Cardiac fibroblast (primary cell): ENCODE measurements around the gene PSMB7.

Experiments
- DNase-seq, 2 donors: peaks; one replicate each; pipeline versions ENCODE4 v3.0.0 to v3.0.0-alpha.2; 2010; ENCODE audit warnings: low read depth in 2 of 2
- H3K4me3 ChIP-seq, 2 donors: replicated peaks in 1 of 2; 1 replicate in 1 of 2; 2 replicates in 1 of 2; pipeline ENCODE4 v1.5.1; 2011; ENCODE audit warnings: low read depth in 2 of 2, low read length in 2 of 2, mild to moderate bottlenecking in 2 of 2, moderate library complexity in 1 of 2
- TF ChIP-seq, protein P1 (sequence below): IDR thresholded peaks from one replicate; pipeline ENCODE4 v1.5.1; 2011; ENCODE audit warnings: low read depth, mild to moderate bottlenecking, low read length, inconsistent platforms

Gene PSMB7

DNA sequence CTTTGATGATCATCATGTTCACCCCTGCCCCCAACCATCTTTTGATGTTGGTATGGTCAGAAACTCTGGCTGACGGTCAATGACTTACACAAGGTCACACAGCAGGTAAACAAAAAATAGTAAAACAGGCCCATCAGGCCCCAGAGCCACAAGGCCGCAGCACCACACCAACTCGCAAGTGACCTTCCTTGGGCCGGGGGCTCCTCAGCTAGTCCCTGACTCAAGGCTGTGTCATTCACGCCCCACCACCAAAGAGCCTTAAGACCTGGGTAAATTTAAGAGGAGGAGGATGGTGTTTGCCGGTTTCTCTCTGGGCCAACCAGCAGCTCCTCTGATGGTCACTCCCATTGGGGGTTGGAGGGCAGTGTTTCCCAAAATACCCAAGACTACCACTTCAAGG lies 55.8 kb downstream of the PSMB7 start:
- no peak overlapping the region for H3K4me3 ChIP-seq
- no peak for DNase-seq
- TF ChIP-seq, protein P1, sequence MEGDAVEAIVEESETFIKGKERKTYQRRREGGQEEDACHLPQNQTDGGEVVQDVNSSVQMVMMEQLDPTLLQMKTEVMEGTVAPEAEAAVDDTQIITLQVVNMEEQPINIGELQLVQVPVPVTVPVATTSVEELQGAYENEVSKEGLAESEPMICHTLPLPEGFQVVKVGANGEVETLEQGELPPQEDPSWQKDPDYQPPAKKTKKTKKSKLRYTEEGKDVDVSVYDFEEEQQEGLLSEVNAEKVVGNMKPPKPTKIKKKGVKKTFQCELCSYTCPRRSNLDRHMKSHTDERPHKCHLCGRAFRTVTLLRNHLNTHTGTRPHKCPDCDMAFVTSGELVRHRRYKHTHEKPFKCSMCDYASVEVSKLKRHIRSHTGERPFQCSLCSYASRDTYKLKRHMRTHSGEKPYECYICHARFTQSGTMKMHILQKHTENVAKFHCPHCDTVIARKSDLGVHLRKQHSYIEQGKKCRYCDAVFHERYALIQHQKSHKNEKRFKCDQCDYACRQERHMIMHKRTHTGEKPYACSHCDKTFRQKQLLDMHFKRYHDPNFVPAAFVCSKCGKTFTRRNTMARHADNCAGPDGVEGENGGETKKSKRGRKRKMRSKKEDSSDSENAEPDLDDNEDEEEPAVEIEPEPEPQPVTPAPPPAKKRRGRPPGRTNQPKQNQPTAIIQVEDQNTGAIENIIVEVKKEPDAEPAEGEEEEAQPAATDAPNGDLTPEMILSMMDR, result no peak

DNA sequence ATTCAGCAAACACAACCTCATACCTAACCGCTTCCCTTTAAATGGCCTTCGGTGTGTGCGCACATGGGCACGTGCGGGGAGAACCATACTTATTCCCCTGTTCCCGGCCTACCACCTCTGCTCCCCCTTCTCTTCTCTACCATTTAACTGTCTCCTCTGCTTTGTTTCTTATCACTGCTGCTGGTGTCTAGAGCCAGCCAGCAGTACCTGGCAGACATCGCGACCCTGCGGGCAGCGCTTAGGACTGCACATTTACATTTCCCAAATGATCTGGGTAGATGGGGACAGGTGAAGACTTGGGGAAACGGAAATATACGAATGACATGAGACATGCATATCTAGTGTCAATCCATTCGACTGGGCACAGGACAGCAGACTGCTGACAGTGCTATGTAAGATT lies 56.6 kb downstream of the PSMB7 start:
- no peak overlapping the region for H3K4me3 ChIP-seq
- TF ChIP-seq, protein P1, result no peak
- no peak for DNase-seq

DNA sequence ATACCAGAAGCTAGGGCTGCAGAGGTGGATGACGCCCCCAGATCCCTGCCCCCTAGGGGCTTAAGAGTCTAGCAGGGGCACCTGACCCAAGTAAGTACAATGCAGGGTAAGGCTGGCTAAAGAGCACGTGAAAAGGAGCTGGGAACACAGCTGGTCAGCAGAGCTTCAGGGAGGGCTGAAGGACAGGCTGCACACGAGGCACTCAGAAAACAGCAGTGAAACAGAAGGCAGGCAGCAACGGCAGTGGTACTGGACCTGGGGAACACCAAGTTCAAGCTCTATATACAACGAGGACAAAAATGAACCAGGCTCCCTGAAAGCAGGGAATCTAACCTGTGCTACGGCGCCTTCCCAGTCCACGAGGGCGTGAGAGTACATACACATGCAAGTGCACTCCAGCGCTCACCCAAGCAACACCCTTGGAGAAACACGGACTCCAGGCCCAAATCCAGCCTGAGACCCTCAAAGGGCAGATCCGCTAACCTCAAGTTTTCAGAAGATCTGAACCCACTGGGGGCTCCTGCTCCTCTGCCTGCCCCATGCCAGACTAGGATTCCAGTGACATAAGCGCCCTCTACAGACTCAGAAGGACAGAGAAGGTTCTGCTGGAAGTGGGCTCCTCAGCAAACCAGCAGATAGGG lies 57.4 kb downstream of the PSMB7 start:
- DNase-seq, result no peak
- no peak overlapping the region for H3K4me3 ChIP-seq
- TF ChIP-seq, protein P1, result peak; percentile 19

DNA sequence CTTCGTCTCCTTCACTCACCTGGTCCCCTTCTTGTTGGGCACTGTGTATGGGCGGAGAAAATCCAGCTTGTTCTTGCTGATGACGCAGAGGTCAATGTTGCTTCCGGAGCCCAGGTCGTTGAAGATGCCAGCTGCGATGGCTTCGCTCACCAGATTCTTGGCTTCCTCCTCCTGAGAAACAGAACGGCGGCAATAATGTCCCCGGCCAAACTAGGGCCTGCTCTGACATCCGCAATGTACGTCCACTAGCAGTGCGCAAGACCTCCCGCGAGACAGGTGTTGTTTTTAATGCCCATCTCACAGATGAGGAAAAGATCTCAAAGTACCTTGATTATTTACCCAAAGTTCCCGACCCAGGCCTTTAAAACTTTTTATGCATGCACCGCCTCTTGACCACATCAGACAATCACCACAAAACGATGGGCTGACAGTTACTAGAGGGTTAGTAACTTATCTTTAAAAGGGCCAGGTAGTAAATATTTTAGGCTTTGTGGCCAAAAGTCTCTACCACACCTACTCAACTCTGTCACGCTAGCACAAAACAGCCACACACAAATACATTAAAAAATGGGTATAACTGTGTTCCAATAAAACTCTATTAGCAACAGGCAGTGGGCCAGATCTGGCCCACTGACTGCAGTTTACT lies 58.4 kb downstream of the PSMB7 start:
- H3K4me3 ChIP-seq, result no peak overlapping the region
- TF ChIP-seq, protein P1, result no peak
- DNase-seq, result no peak

DNA sequence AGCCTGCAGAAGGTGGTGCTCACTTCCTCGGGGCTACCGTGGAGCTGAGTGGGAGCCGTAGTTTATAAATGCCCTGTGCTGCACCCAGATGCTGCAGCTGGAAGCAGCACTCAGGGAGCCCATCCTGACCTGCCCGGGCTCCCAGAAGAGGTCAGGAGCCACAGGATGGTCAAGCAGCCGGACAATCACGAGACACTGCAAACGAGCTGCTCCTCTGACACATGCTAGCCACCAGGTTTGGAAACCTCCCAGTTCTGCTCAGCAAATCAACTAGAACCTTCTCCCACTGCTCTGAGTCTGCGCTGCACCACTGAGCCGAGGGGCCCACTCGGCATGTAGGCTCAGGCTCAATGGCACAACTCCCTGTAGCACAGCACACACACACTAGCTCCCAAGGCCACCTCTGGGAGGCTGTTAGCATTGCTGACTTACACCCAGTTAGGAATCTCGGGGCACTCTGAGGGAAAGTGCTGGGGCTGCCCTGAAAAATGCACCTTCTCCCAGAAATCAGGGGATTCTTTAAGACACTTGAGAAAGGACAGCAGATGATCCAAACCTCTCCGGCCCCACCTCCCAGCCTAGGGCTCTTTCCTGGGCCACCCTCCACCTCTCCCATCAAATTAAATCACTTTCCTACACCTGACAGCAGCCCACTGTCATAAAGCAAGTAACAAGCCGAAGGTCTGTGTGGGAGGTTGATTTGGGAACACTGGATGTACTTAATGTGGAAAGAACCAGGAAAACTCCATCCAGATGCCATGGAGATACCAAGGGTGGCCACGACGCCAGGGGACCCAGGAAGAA lies 59.1 kb downstream of the PSMB7 start:
- no peak for DNase-seq
- no peak overlapping the region for H3K4me3 ChIP-seq
- TF ChIP-seq, protein P1, result no peak

DNA sequence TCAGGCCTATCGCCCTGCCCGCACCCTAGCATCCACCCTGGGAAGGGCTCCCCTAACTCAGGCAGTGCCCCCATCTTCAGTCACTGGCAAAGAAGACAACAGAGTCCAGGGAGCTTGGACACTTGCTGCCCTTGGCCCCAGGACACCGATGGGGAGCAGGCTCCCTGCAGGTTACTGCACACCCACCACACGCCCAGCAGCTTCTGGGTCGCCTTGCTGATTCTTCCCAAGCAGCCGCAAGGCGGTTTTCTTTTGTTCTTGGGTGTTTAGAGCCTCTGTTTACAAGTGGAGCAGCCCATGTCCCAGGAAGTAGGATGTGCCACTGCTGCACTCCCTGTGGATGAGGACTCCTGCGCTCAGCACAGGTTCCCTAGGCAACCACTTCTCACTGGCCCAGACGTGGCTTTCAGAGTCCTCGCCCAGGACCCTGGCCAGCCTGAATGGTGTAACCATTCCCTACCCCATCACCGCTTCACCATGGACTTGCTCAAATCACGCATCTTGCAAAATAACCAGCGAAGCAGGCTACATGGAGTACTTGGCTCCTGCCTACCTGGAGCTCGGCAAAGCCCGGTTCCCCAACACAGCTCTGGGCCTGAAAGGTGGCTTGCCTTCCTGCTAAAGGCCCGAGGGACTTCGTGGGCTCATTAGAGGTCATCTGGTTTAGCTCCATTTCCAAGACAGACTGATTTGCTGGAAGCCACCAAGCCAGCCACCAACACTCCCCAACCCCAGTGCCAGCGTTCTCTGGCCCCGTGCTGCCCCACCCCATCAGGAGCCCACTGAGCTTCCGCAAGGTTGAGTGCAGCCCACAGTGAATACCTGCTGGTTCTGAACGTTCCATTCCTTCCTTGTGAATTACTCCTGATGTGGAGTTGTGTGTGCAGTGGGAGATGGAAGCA lies 60.0 kb downstream of the PSMB7 start:
- no peak overlapping the region for H3K4me3 ChIP-seq
- TF ChIP-seq, protein P1, result no peak
- no peak for DNase-seq
